GM20431 (cell line): ENCODE results near the gene UGT1A10.

Experiments used
- in situ Hi-C: fragments of 300-500 bp; cut with MseI, MboI; formaldehyde crosslinking; loops from one replicate; pipeline ENCODE4 v1.15.0; 2020; ENCODE audit warnings: low sequenced_read_pairs; ENCODE audit not compliant: unreplicated experiment

Gene UGT1A10

DNA sequence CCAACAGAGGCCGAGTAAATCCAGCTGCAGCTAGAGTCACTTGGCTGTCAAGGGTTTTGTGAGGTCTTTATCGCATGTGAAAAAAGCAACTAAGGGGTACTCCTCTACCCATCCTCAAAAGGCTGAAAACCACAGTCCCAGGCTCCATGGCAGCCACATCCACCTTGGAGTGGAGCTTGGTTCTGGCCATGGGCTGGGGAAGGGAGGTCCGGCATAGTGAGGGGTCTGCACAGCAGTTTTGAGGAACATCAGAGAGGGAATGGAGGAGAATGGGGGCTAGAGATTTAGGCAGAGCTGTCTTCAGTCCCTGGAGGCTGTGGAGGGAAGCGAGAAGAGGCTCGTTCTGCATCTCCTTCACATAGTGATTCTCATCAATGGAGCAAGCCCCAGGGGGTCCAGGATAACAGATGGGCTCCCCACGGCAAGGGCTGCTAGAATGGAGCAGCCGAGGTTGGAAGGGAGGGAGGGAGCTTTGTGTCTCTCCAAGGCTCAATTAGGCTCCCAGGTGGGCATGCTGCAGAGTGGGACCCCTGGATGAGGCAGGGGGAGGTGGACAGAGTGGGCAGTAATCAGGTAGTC lies 162.9 kb downstream of the UGT1A10 start:
- in situ Hi-C loops = no loop called here

DNA sequence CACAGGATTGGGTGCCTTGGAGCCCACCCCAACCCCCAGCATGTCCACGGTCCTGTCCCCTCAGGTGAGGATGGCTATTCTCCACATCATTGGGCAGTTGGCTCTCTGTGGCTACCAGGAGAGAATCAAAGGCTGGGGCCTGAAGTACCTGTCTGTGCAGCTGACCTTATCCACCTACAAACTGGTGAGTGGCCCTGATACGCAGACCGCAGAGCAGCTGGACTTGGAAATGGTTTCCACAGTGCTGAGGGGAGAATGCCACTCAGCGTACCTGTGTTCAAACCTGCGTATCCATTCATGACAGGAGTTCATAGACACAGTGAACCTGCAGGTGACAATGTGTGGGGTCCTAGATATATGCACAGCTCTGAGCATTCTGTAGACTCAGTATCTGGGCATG lies 163.5 kb downstream of the UGT1A10 start:
- in situ Hi-C loops = no loop called here

GRCh38 chr2:233800208-233800607 lies 164.0 kb downstream of the UGT1A10 start:
- in situ Hi-C loops = no loop called here

DNA sequence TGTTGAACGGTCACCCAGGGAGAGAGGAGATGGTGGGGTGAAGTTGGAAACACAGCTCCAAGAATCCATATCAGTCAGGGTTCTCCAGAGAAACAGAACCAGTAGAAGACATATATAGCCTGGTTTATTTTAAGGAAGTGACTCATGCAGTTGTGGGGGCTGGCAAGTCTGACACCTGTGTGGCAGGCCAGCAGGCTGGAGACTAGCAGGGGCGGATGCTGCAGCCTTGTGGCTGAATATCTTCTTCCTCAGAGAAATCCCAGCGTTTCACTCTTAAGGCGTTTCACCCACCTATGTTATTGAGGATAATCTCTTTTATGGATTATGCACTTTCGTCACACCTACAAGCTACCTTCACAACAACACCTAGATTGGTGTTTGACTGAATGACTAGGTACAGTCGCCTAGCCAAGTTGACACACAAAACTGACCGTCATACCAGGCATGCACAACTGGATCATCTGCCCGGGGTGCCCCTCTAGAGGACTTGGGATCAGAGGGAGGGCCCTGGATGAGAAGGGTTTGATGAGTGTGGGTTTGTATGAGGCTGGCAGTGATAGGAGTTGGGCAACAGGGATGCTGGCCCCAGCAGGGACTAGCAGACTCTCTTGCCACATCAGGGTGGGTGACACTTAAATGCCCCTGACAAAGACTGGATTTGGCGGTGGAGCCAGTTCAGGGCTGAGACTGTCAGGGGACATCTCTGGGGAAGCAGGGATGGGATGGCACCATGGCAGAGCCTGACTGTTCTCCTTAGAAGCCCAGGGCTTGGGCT lies 165.3 kb downstream of the UGT1A10 start:
- in situ Hi-C loops = no loop called here

DNA sequence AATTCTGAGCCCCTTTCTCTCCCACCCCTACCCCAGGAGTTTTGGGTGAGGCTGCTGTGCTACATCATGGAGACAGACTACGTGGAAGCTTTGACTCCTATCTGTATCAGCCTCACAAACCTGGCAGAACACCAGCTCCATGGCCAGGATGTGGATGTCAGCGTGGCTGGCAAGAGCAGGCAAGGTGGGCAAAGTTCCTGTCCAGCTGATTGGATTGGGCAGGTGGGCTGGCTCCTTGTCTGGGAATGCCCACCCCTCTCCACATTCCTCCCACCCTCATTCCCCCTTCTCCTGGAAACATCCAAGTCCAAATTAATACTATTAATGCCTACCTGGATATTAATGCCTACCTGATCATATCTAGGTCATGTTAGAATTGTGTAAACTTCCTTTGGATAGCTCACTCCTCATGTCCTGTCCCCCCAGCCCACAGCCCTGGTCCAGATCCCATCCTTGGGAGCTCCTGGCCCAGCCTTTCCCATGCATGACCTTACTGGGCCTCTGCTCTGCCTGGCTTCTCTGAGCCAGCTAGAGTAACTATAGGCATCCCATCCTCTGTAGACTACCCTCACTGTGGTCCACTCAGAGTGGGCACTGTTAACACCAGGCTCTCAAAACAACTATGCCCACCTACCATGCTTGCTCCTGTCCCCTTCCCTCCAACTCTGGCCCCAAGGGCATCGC lies 166.0 kb downstream of the UGT1A10 start:
- in situ Hi-C loops = no loop called here

GRCh38 chr2:233803292-233803911 lies 167.2 kb downstream of the UGT1A10 start:
- in situ Hi-C loops = no loop called here

DNA sequence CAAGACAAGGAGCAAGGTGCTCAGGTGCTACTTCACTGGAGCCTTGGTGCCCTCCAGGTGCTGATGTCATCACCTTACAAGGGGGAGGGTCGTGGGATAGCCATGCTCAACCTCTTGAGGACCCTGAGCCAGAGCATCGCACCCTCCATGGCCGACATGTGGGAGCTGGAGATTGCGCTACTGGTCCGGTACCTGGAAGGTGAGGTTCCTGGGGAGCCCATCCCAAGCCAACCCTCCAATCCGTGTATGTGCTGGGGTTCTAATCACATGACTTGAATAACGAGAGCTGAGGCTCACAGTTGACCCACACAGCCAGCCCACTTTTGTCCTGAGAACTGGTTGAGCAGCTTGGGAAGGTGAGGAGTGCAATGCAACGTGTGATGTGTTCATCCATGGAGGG lies 167.7 kb downstream of the UGT1A10 start:
- in situ Hi-C loops = no loop called here

DNA sequence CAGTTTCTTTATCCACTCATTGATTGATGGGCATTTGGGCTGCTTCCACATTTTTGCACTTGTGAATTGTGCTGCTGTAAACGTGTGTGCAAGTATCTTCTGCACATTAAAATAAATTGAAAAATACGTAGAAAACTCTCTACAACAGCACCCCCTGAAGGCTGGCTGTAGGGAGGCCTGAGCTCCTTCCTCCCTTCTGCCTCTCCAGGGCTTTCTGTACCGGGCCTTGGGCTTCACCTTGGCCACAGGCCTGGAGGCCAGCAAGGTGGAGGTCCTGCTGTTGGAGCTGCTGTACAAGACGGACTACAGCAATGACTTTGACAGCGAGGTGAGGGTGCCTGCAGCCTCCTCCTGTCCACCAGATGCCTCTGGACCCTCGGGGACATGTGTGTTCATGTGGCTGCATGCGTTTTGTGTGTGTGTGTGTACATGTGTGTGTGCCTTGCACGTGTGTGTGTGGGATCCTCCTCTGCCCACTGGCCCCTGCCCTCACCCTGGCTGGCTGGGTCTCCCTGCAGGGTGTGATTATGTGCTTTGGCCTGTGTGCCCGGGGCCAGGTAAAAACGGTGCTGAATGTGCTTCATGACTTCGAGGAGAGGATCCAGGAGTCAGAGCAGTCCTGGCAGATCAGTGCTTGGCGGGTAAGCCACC lies 171.1 kb downstream of the UGT1A10 start:
- in situ Hi-C loops = no loop called here

GRCh38 chr2:233807966-233808935 lies 172.0 kb downstream of the UGT1A10 start:
- in situ Hi-C loops = no loop called here

DNA sequence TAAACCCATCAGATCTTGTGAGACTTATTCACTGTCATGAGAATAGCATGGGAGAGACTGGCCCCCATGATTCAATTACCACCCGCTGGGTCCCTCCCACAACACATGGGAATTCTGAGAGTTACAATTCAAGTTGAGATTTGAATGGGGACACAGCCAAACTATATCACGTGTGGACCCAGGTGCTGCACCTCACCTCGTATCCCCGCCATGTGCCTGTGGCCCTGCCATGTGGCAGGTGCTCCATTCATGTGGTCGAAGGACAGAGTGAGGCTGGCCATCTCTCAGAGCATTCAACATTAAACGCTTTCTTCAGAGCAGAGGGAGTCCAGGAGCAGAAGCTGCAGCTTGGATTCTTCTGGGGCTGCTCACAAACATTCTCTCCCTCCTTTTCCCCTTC lies 174.1 kb downstream of the UGT1A10 start:
- in situ Hi-C loops = no loop called here

DNA sequence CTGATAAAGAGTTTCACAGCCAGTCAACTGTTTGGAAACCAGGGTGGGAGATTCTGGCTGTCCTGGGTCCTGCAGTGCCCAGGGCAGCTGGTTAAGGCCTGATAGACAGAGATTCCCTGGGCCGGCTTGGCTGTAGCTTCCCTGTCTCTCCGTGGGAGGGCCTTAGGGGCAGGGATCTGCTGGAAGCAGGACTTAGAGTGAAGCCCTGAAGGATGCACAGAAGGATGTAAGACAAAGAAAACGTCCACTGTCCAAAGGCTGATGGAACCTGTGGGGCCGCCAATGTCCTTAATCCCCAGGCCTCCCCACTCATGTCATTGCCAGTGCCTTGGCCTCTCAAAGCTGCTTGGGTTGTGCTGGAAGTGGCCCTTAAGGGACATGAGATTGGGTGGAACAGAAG lies 174.8 kb downstream of the UGT1A10 start:
- in situ Hi-C loops = no loop called here

GRCh38 chr2:233811732-233812131 lies 175.5 kb downstream of the UGT1A10 start:
- in situ Hi-C loops = no loop called here

DNA sequence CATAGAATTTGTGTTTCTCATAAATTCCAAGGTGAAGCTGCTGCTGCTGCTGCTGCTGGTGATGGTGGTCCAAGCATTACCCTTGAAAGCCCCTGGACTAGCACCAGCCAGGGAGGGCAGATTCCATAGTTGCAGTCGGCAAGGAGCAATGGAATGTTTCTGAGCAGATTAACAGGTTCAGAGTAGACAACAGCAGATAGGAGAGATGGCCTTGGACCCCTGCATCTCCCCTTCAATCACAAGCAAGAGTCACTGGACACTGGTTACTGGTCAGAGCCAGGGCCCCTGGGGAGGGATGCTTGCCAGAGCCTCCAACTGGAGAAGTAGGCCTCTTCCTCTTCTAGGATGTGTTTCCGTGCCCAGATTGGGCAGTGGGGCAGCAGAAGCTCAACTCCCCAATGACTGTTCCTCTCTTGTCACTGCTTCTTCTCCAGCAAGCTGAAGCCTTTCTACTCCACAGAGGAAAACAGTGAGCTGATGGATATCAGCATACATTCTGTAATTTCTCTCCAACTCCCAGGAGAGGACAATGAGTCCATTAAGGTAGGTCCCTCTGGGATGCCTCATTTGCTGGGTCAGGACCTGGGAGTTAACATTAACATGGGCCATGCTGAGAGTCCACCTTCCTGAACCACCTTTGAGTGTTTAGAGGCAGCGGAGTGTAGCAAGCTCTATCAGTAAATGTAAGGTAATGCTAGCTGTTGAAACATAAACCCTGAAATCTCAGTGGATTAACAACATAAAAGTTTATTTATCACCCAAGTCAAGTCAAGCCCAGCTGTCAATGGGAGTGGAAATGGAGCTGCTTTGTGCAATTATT lies 177.2 kb downstream of the UGT1A10 start:
- in situ Hi-C loops = no loop called here

GRCh38 chr2:233814056-233814835 lies 178.0 kb downstream of the UGT1A10 start:
- in situ Hi-C loops = no loop called here

GRCh38 chr2:233815861-233816260 lies 179.6 kb downstream of the UGT1A10 start:
- in situ Hi-C loops = no loop called here

- in situ Hi-C loops = no loop called here
These were observed 180.1 kb downstream of the UGT1A10 start for GRCh38 chr2:233816334-233816733.

- in situ Hi-C loops = no loop called here
These were observed 180.5 kb downstream of the UGT1A10 start for GRCh38 chr2:233816771-233817170.
